ENCODE results near the gene NIPSNAP2. TPM values are rescaled to one million over a fixed set of nuclear protein-coding genes. Genes with fewer than 3 reads are reported as not detected.
A peak's percentile ranks its signal among the peaks of the same experiment; 100 is the strongest.
"Not testable (repeated sequence)": the region's sequence is repeated elsewhere in the genome, so short reads cannot be mapped to it uniquely, and the experiment has no call there.

NIPSNAP2 gene
- total RNA-seq, 4 donors from 2014 or later: 11.0 to 55.5 (median 34.6) TPM

- Histone ChIP-seq H3K4me1 (peaks cover 0 to 17% (median 3%) of the 10 kb centered on the region in 3 donors), H3K4me3 (peak overlapping the region; percentile 53 to 71 (median 60)), H3K9me3 (no peaks in the 10 kb centered on the region), H3K27me3 (no peaks in the 10 kb centered on the region), H3K36me3 (peaks cover 0 to 27% (median 0%) of the 10 kb centered on the region in 3 donors), H3K27ac (peak overlapping the region in 3 of 4 donors; percentile 49 to 63 (median 52))
- TF ChIP-seq, protein P1, sequence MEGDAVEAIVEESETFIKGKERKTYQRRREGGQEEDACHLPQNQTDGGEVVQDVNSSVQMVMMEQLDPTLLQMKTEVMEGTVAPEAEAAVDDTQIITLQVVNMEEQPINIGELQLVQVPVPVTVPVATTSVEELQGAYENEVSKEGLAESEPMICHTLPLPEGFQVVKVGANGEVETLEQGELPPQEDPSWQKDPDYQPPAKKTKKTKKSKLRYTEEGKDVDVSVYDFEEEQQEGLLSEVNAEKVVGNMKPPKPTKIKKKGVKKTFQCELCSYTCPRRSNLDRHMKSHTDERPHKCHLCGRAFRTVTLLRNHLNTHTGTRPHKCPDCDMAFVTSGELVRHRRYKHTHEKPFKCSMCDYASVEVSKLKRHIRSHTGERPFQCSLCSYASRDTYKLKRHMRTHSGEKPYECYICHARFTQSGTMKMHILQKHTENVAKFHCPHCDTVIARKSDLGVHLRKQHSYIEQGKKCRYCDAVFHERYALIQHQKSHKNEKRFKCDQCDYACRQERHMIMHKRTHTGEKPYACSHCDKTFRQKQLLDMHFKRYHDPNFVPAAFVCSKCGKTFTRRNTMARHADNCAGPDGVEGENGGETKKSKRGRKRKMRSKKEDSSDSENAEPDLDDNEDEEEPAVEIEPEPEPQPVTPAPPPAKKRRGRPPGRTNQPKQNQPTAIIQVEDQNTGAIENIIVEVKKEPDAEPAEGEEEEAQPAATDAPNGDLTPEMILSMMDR (IDR thresholded peaks at IDR 0.05): peak in 4 of 6 experiments; percentile 8 to 25 (median 13)
- no peak for TF ChIP-seq POLR2A (IDR thresholded peaks at IDR 0.05)
- no peak for DNase-seq
- WGBS, 2 donors: 0 to 1% methylated on average over 13 to 21 of the region's 27 CpGs
- intact Hi-C loops (cut with DNase I): no loop called here
Measured at GRCh38 chr7:56033671-56034432, 69.5 kb downstream of the NIPSNAP2 start.

DNA sequence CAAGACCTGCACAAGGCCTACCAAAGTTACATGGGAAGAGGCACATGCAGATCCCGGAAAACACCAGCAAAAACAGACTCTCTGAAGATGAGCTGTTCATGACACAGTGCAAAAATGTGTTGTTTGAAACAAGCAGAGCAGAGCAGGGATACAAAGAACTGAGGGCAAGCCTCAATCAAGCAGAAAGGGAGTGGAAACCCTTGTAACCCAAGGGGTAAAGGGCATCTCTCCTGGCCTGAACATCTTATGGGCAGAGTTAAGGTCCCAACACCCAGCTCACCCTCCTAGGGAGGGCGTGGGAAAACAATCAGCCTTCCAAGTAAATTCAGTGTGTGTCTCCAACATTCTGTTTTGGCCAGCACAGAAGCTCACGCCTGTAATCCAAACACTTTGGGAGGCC is 76.3 kb downstream of the NIPSNAP2 start:
- intact Hi-C loops (cut with DNase I): no loop called here
- H3K9me3 ChIP-seq: no peaks in the 10 kb centered on the region
- H3K36me3 ChIP-seq: peaks cover 0 to 7% (median 0%) of the 10 kb centered on the region in 3 donors
- no peaks in the 10 kb centered on the region for H3K4me1 ChIP-seq
- WGBS, 2 donors: 79 to 83% methylated on average over 2 to 3 of the region's 3 CpGs
- no peak overlapping the region for H3K4me3 ChIP-seq
- H3K27ac ChIP-seq: no peak overlapping the region
- TF ChIP-seq, protein P1 (IDR thresholded peaks at IDR 0.05): no peak
- TF ChIP-seq POLR2A (IDR thresholded peaks at IDR 0.05): no peak
- DNase-seq: no peak
- H3K27me3 ChIP-seq: no peaks in the 10 kb centered on the region

- intact Hi-C loops (cut with DNase I); H3K36me3 ChIP-seq; DNase-seq; H3K27me3 ChIP-seq; H3K9me3 ChIP-seq; H3K4me3 ChIP-seq: not testable (repeated sequence)
- Histone ChIP-seq H3K4me1 (peaks cover 3 to 48% (median 21%) of the 10 kb centered on the region in 3 donors), H3K27ac (peak overlapping the region in 1 of 4 donors; percentile 66)
- 87 to 93% methylated on average over 1 to 2 of the region's 2 CpGs for WGBS, 2 donors
Measured at GRCh38 chr7:56045758-56046157, 81.4 kb downstream of the NIPSNAP2 start.

- 26 to 32% methylated on average over 5 of the region's 5 CpGs for WGBS, 2 donors
- H3K4me1 ChIP-seq: peaks cover 3 to 50% (median 21%) of the 10 kb centered on the region in 3 donors
- peaks cover 0 to 7% (median 0%) of the 10 kb centered on the region in 3 donors for H3K36me3 ChIP-seq
- no peak for DNase-seq
- intact Hi-C loops (cut with DNase I): no loop called here
- H3K27ac ChIP-seq: peak overlapping the region; percentile 43 to 80 (median 60)
- TF ChIP-seq, protein P1 (IDR thresholded peaks at IDR 0.05): no peak
- TF ChIP-seq POLR2A (IDR thresholded peaks at IDR 0.05): no peak
- H3K4me3 ChIP-seq: no peak overlapping the region
- H3K9me3 ChIP-seq: no peaks in the 10 kb centered on the region
- H3K27me3 ChIP-seq: no peaks in the 10 kb centered on the region
Measured at GRCh38 chr7:56046721-56047445, 82.5 kb downstream of the NIPSNAP2 start.

DNA sequence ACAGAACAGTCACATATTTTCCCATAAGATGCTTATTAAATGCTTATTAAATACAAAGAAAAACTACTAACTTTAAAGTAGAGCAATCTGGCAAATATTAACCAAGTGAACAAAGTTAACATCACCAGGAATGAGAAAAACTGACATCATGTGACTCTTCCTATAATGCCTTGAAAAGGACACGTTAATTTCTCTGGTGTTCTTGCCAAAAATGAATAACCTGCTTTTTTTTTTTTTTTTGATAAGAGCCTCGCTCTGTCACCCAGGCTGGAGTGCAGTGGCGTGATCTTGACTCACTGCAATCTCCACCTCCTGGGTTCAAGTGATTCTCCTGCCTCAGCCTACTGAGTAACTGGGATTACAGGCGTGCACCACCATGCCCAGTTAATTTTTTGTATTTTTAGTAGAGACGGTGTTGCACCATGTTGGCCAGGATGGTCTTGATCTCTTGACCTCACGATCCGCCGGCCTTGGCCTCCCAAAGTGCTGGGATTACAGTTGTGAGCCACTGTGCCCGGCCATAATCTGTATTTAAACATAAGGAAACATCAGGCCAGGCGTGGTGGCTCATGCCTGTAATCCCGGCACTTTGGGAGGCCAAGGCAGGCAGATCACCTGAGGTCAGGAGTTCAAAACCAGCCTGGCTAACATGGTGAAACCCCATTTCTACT is 83.2 kb downstream of the NIPSNAP2 start:
- H3K4me3 ChIP-seq; H3K27me3 ChIP-seq; H3K36me3 ChIP-seq; intact Hi-C loops (cut with DNase I); H3K9me3 ChIP-seq; DNase-seq: not testable (repeated sequence)
- 38 to 75% methylated on average over 4 to 11 of the region's 11 CpGs for WGBS, 2 donors
- Histone ChIP-seq H3K4me1 (peaks cover 3 to 56% (median 25%) of the 10 kb centered on the region in 3 donors), H3K27ac (peak overlapping the region in 3 of 4 donors; percentile 55 to 80 (median 66))

Data from esophagus squamous epithelium (tissue), 5 donors.